ENCODE results near the gene KL.

GRCh38 chr13:32977321-32977720 lies 38.9 kb upstream of the KL start:
- TF ChIP-seq KDM1A (IDR thresholded peaks at IDR 0.05; ENCODE audit: borderline replicate concordance) (no peak), RAD21 (IDR thresholded peaks at IDR 0.05; ENCODE audit: insufficient read depth, low read depth, low read length) (no peak), ZSCAN29 (IDR thresholded peaks at IDR 0.05) (no peak), CTCF (IDR thresholded peaks at IDR 0.05 in 2 of 3, conservative IDR thresholded peaks at IDR 0.05 in 1 of 3; ENCODE audit: control insufficient read depth in 2 of 3, extremely low read depth in 1 of 3, insufficient read depth in 1 of 3, low read depth in 3 of 3, low read length in 3 of 3) (no peak)

Data from GM12878 (cell line).